Measurements from ENCODE around the gene SIRPA. TPM values are rescaled to one million over a fixed set of nuclear protein-coding genes. Genes with fewer than 3 reads are reported as not detected.
A peak's percentile ranks its signal among the peaks of the same experiment; 100 is the strongest.

The SIRPA gene
- total RNA-seq, 2 experiments from 2014 or later: 0.60 to 0.64 TPM

- no peak for TF ChIP-seq CTCF (IDR thresholded peaks at IDR 0.05)
- peaks cover 21 to 32% of the 10 kb centered on the region in 2 experiments for H3K27me3 ChIP-seq (ENCODE audit: control insufficient read depth in 1 of 2, insufficient read depth in 2 of 2, low read length in 2 of 2)
- H3K4me1 ChIP-seq (ENCODE audit: insufficient read depth, low read length): no peaks in the 10 kb centered on the region
- no peak overlapping the region for H3K4me3 ChIP-seq (ENCODE audit: low read length)
- ChIA-PET CTCF (no interaction called here), POLR2A (no interaction called here)
- Mint-ChIP-seq H3K27me3 (peaks cover 71% of the 10 kb centered on the region), H3K4me1 (ENCODE audit: low read depth) (no peaks in the 10 kb centered on the region), H3K9me3 (no peaks in the 10 kb centered on the region), H3K36me3 (ENCODE audit: low read depth) (no peaks in the 10 kb centered on the region), H3K4me3 (no peak overlapping the region), H3K27ac (no peak overlapping the region)
- no peak overlapping the region for H3K27ac ChIP-seq (ENCODE audit: low read depth in 1 of 2, low read length in 2 of 2)
- peaks cover 0 to 4% of the 10 kb centered on the region in 2 experiments for H3K9me3 ChIP-seq (ENCODE audit: control insufficient read depth in 1 of 2, insufficient read depth in 1 of 2, low read length in 2 of 2)
- peak in 1 of 14 experiments; percentile 15 for DNase-seq
- ATAC-seq (ENCODE audit: poor library complexity): no peak
- H3K36me3 ChIP-seq (ENCODE audit: insufficient read depth, low read length): no peaks in the 10 kb centered on the region
- intact Hi-C loops (cut with DNase I, micrococcal nuclease): no loop called here
Observed at GRCh38 chr20:1946442-1946761, 51.2 kb downstream of the SIRPA start.

GRCh38 chr20:1946762-1947534 lies 51.7 kb downstream of the SIRPA start:
- peak in 2 of 14 experiments; percentile 54 to 68 for DNase-seq
- Histone ChIP-seq H3K4me1 (ENCODE audit: insufficient read depth, low read length) (no peaks in the 10 kb centered on the region), H3K36me3 (ENCODE audit: insufficient read depth, low read length) (no peaks in the 10 kb centered on the region), H3K9me3 (ENCODE audit: control insufficient read depth in 1 of 2, insufficient read depth in 1 of 2, low read length in 2 of 2) (peaks cover 0 to 4% of the 10 kb centered on the region in 2 experiments), H3K27ac (ENCODE audit: low read depth in 1 of 2, low read length in 2 of 2) (no peak overlapping the region), H3K27me3 (ENCODE audit: control insufficient read depth in 1 of 2, insufficient read depth in 2 of 2, low read length in 2 of 2) (peaks cover 21 to 32% of the 10 kb centered on the region in 2 experiments), H3K4me3 (ENCODE audit: low read length) (no peak overlapping the region)
- Mint-ChIP-seq H3K4me1 (ENCODE audit: low read depth) (no peaks in the 10 kb centered on the region), H3K36me3 (ENCODE audit: low read depth) (no peaks in the 10 kb centered on the region), H3K4me3 (no peak overlapping the region), H3K27ac (no peak overlapping the region), H3K9me3 (no peaks in the 10 kb centered on the region), H3K27me3 (peaks cover 75% of the 10 kb centered on the region)
- no peak for TF ChIP-seq CTCF (IDR thresholded peaks at IDR 0.05)
- ChIA-PET CTCF (no interaction called here), POLR2A (no interaction called here)
- intact Hi-C loops (cut with DNase I, micrococcal nuclease): no loop called here
- no peak for ATAC-seq (ENCODE audit: poor library complexity)

- DNase-seq (no peak), ATAC-seq (ENCODE audit: poor library complexity) (no peak)
- no peak overlapping the region for H3K4me3 ChIP-seq (ENCODE audit: low read length)
- peaks cover 76% of the 10 kb centered on the region for H3K27me3 Mint-ChIP-seq
- CTCF ChIA-PET: no interaction called here
- H3K9me3 Mint-ChIP-seq: no peaks in the 10 kb centered on the region
- no peaks in the 10 kb centered on the region for H3K4me1 ChIP-seq (ENCODE audit: insufficient read depth, low read length)
- no peak overlapping the region for H3K27ac Mint-ChIP-seq
- intact Hi-C loops (cut with DNase I, micrococcal nuclease): no loop called here
- peaks cover 0 to 4% of the 10 kb centered on the region in 2 experiments for H3K9me3 ChIP-seq (ENCODE audit: control insufficient read depth in 1 of 2, insufficient read depth in 1 of 2, low read length in 2 of 2)
- no peak overlapping the region for H3K4me3 Mint-ChIP-seq
- H3K4me1 Mint-ChIP-seq (ENCODE audit: low read depth): no peaks in the 10 kb centered on the region
- no peaks in the 10 kb centered on the region for H3K36me3 Mint-ChIP-seq (ENCODE audit: low read depth)
- peaks cover 21 to 32% of the 10 kb centered on the region in 2 experiments for H3K27me3 ChIP-seq (ENCODE audit: control insufficient read depth in 1 of 2, insufficient read depth in 2 of 2, low read length in 2 of 2)
- no peak for TF ChIP-seq CTCF (IDR thresholded peaks at IDR 0.05)
- POLR2A ChIA-PET: no interaction called here
- no peaks in the 10 kb centered on the region for H3K36me3 ChIP-seq (ENCODE audit: insufficient read depth, low read length)
- H3K27ac ChIP-seq (ENCODE audit: low read depth in 1 of 2, low read length in 2 of 2): no peak overlapping the region
Observed at GRCh38 chr20:1947535-1947846, 52.3 kb downstream of the SIRPA start.
